Heart right ventricle (tissue), 16 donors: ENCODE results near the gene HOMER1. TPM values are rescaled to one million over a fixed set of nuclear protein-coding genes. Genes with fewer than 3 reads are reported as not detected.

Experiments used
- ATAC-seq, 8 donors: fragments of 200-7000 bp; cut with Tn5 transposase; one replicate each; pipeline ENCODE4 v1.9.1; 2020; ENCODE audit warnings: mild to moderate bottlenecking in 8 of 8, moderate library complexity in 8 of 8, moderate number of reproducible peaks in 1 of 8
- DNase-seq, 2 donors: peaks; one replicate each; pipeline ENCODE4 v3.0.0-alpha.2; 2020
- H3K27ac ChIP-seq, 10 donors: fragments of 200-600 bp; sonication (generic) in 2 of 10; one replicate each; pipeline versions ENCODE4 v1.5.0 to v1.8.0; 2020 to 2022; ENCODE audit warnings: mild to moderate bottlenecking in 3 of 10
- H3K27me3 ChIP-seq, 7 donors: fragments of 200-600 bp; one replicate each; pipeline ENCODE4 v1.8.0; 2021 to 2022; ENCODE audit warnings: mild to moderate bottlenecking in 2 of 7
- H3K36me3 ChIP-seq, 9 donors: fragments of 200-600 bp; sonication (generic) in 1 of 9; one replicate each; pipeline versions ENCODE4 v1.5.0 to v1.8.0; 2020 to 2022; ENCODE audit warnings: mild to moderate bottlenecking in 2 of 9
- H3K4me1 ChIP-seq, 9 donors: fragments of 200-600 bp; sonication (generic) in 1 of 9; one replicate each; pipeline versions ENCODE4 v1.5.0 to v1.8.0; 2020 to 2022; ENCODE audit warnings: mild to moderate bottlenecking in 4 of 9
- H3K4me3 ChIP-seq, 10 donors: fragments of 200-600 bp; sonication (generic) in 2 of 10; one replicate each; pipeline versions ENCODE4 v1.5.0 to v1.8.0; 2020 to 2022; ENCODE audit warnings: mild to moderate bottlenecking in 7 of 10, moderate library complexity in 2 of 10
- H3K9me3 ChIP-seq, 11 donors: fragments of 200-600 bp in 10 of 11; sonication (generic) in 2 of 11; one replicate each; pipeline versions ENCODE4 v1.5.0 to v1.8.0; 2013 to 2022; ENCODE audit warnings: mild to moderate bottlenecking in 2 of 11, control low read depth in 1 of 11, moderate library complexity in 1 of 11
- CTCF ChIP-seq, 9 donors: fragments of 200-600 bp; sonication (generic) in 2 of 9; IDR thresholded peaks; one replicate each; pipeline versions ENCODE4 v1.5.0 to v1.8.0; 2021 to 2022; ENCODE audit warnings: antibody characterized with exemption in 9 of 9, mild to moderate bottlenecking in 5 of 9, moderate library complexity in 1 of 9
- WGBS, 2 donors: extraction: QIAGEN DNeasy Blood & Tissue Kit; methylation state at CpG; one replicate each; pipeline ENCODE4 v1.1.7; 2013; ENCODE audit warnings: inconsistent platforms in 1 of 2; 5-methylcytosine and 5-hydroxymethylcytosine counted together
- intact Hi-C, 10 donors: fragments of 100-400 bp; cut with DNase I; formaldehyde crosslinking; loops; one replicate each; pipeline versions ENCODE4 v1.11.1 to v1.14.2; 2022
- polyA plus RNA-seq, 2 donors: library from polyadenylated mRNA; stranded (reverse); fragments of 200-250 nt; gene quantifications; one replicate each; pipeline ENCODE4 v1.2.3, GENCODE V29; 2013
- total RNA-seq, 10 donors: library from RNA; stranded (reverse); fragmentation: NEBNext Ultra II Directional in 3 of 10; extraction: Animal tissue kit (Norgen Biotek cat#: 25700) in 3 of 10; gene quantifications; one replicate each; pipeline versions ENCODE4 v1.2.1 to v1.2.4, GENCODE V29; 2021 to 2023
- donor health status: Arrhythmogenic right ventricular cardiomyopathy.
- donor health status: ischemic (EF 13 %, LVEDD 7.1; RV severe dilation, severe dysfunction).
- donor health status: healthy with polysubstance abuse.
- donor health status: DM: no; HTN: yes; CAD: no.
- donor health status: DM: no; HTN: no; CAD: no.
- donor health status: ischemic (EF 25% LVEDD 6.9; RV normal size, moderate dysfunction).
- donor health status: ischemic (EF 25% LVEDD 5.7; RV mildly dilated, moderate dysfunction).
- donor health status: healthy.
- donor health status: DM: yes; HTN: yes; CAD: no.
- donor health status: Ischemic cardiomyopathy.
- donor health status: ischemic (EF 35%, LVEDD 5.7; RV mildly dilated, moderate dysfunction).
- donor health status: nonischemic (EF 11% LVEDD 7.7; RV severe dilation, severe dysfunction).
- donor health status: DM: yes; HTN: yes; CAD: no.
- donor health status: PGD.
- donor health status: ischemic (EF 29% LVEDD 5.4; RV normal size, mild dysfunction).
- donor health status: nonischemic (EF 23%, LVEDD 6.1; RV moderate dilation, normal function).

Gene HOMER1
- total and polyA plus RNA-seq, 12 donors, result 4.7 to 109 (median 61.0) TPM

DNA sequence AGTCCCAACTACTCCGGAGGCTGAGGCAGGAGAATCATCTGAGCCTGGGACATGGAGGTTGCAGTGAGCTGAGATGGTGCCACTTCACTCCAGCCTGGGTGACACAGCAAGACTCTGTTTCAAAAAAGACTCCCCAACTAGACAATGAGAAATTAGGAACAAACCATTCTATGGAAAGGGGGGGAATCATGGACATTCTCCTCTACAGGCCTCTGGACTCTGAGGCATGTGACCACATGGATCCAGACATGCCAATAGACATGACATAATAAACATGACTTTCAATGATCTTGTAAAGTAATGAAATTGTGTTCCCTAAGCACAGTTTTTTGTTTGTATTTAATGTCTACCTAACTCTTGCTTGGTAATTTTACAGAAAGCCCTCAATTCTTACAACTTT, 8.8 kb downstream of the HOMER1 start:
- H3K4me1 ChIP-seq, result peaks cover 0 to 28% (median 6%) of the 10 kb centered on the region in 9 donors
- 96 to 97% methylated on average over 1 of the region's 1 CpG for WGBS, 2 donors
- intact Hi-C loops, result no loop called here
- peak overlapping the region in 1 of 10 donors; percentile 29 for H3K27ac ChIP-seq
- no peak for DNase-seq
- H3K27me3 ChIP-seq, result peaks cover 0 to 12% (median 0%) of the 10 kb centered on the region in 7 donors
- no peaks in the 10 kb centered on the region for H3K9me3 ChIP-seq
- H3K36me3 ChIP-seq, result no peaks in the 10 kb centered on the region
- no peak for ATAC-seq
- no peak for TF ChIP-seq CTCF (IDR thresholded peaks at IDR 0.05)
- H3K4me3 ChIP-seq, result no peak overlapping the region

DNA sequence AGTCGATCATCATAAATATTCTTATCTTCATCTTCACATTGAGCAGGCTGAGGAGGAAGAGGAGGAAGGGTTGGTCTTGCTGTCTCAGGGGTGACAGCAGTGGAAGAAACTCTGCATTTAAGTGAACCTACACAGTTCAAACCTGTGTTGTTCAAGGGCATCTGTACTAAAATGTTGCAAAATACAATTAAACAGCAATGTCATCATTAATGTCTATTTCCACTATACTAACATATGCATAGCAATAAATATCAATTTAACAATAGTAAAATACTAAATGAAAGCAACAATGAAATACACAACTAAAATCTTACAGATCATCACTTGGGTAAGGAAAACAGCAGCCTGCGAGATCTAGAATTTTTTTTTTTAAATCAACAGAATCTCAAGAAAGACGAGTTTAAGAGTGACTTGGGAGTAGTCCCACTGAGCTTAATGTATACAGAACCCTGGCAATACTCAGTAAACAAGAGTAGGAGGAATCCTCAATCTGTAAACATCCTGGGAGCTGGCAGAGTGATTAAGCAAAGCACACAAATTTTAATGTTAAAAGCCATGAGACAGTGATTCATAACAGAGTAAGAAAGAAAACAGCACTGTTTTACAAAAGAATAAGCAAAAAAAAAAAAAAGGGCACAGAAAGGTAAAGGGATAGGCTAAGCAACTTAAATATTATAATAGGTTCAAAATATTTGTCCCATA, 10.0 kb downstream of the HOMER1 start:
- TF ChIP-seq CTCF (IDR thresholded peaks at IDR 0.05), result no peak
- intact Hi-C loops, result no loop called here
- Histone ChIP-seq H3K9me3 (no peaks in the 10 kb centered on the region), H3K4me3 (no peak overlapping the region), H3K4me1 (peaks cover 0 to 30% (median 6%) of the 10 kb centered on the region in 9 donors), H3K27ac (peak overlapping the region in 2 of 10 donors; percentile 9 to 29), H3K36me3 (no peaks in the 10 kb centered on the region), H3K27me3 (peaks cover 0 to 1% (median 0%) of the 10 kb centered on the region in 7 donors)
- ATAC-seq (no peak), DNase-seq (no peak)
- WGBS, 2 donors, result 68 to 69% methylated on average over 3 of the region's 3 CpGs

GRCh38 chr5:79499640-79500273, 14.2 kb downstream of the HOMER1 start:
- H3K27me3 ChIP-seq, result no peaks in the 10 kb centered on the region
- H3K27ac ChIP-seq, result peak overlapping the region in 1 of 10 donors; percentile 22
- DNase-seq (no peak), ATAC-seq (peak in 1 of 8 donors; percentile 77)
- no peak overlapping the region for H3K4me3 ChIP-seq
- peaks cover 0 to 32% (median 9%) of the 10 kb centered on the region in 9 donors for H3K4me1 ChIP-seq
- H3K36me3 ChIP-seq, result no peaks in the 10 kb centered on the region
- TF ChIP-seq CTCF (IDR thresholded peaks at IDR 0.05), result no peak
- no peaks in the 10 kb centered on the region for H3K9me3 ChIP-seq
- 64 to 72% methylated on average over 4 of the region's 4 CpGs for WGBS, 2 donors
- intact Hi-C loops, result no loop called here

DNA sequence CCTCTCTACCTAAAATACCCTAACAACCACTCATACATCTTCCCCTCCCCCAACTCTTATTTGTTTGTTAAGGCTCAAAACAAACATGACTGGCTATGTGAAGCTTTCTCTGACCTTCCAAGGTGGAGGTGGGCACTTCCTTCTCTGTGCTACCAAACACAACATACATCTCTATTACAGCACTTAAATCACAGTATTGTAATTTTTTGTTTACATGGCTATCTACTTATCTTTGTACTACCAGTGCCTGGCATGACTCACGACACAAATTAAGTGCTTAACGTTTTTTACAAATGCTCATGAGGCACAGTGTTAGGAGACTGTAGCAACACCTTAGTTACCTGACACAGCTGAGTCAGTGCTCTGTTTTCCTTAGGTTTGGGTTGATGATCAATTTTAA, 18.6 kb downstream of the HOMER1 start:
- H3K9me3 ChIP-seq, result no peaks in the 10 kb centered on the region
- no peaks in the 10 kb centered on the region for H3K27me3 ChIP-seq
- DNase-seq, result no peak
- intact Hi-C loops, result no loop called here
- WGBS, 2 donors, result 27 to 36% methylated on average over 2 of the region's 2 CpGs
- TF ChIP-seq CTCF (IDR thresholded peaks at IDR 0.05), result no peak
- peak overlapping the region in 3 of 10 donors; percentile 36 to 77 (median 74) for H3K27ac ChIP-seq
- H3K4me1 ChIP-seq, result peaks cover 0 to 51% (median 9%) of the 10 kb centered on the region in 9 donors
- no peak overlapping the region for H3K4me3 ChIP-seq
- H3K36me3 ChIP-seq, result no peaks in the 10 kb centered on the region
- peak in 1 of 8 donors; percentile 24 for ATAC-seq
